ENCODE data around the gene GOLGA6A.

The GOLGA6A gene

DNA sequence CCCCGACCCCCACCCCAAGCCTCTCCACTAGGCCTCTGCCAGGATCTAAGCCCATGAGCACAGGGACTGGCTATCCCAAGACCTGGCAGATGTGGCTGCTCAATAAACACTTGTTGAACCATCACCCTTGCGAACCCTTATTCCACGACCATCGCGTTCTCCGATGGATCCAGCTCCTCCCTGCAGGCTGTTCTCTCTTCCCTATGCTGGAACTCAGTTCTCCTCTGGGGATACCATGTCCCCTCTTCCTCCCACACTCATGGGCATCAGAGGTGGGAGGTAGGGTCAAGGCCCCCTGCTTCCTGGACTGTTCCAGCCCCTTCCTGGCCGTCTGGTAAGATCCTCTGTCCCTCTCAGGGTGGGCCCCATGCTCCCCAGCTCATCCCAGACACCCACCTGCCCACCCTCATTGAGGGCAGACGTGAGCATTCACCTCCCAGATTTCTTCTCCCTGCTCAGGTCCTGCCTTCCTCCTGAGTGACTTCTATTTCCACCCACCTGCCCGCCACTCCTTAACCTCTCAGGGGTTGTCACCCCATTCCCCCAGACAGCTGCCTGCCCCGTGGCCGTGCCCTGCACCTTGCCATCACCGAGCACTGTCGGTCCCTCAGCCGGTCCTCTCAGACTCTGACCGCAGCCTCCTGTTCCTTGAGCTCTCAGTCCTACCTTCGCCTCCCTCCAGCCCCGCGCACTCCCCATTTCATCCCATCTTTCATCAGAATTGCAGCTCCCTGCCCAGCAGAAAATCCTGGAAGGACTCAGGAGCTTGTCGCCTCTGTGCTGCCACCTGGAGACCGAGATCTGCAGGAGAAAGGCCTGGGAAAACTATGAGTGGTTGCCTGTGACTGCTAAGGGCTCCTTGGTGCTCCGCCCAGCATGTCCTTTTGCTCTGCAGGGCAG lies 45.8 kb downstream of the GOLGA6A start:
- no peak for DNase-seq (ENCODE audit: low read depth)

DNA sequence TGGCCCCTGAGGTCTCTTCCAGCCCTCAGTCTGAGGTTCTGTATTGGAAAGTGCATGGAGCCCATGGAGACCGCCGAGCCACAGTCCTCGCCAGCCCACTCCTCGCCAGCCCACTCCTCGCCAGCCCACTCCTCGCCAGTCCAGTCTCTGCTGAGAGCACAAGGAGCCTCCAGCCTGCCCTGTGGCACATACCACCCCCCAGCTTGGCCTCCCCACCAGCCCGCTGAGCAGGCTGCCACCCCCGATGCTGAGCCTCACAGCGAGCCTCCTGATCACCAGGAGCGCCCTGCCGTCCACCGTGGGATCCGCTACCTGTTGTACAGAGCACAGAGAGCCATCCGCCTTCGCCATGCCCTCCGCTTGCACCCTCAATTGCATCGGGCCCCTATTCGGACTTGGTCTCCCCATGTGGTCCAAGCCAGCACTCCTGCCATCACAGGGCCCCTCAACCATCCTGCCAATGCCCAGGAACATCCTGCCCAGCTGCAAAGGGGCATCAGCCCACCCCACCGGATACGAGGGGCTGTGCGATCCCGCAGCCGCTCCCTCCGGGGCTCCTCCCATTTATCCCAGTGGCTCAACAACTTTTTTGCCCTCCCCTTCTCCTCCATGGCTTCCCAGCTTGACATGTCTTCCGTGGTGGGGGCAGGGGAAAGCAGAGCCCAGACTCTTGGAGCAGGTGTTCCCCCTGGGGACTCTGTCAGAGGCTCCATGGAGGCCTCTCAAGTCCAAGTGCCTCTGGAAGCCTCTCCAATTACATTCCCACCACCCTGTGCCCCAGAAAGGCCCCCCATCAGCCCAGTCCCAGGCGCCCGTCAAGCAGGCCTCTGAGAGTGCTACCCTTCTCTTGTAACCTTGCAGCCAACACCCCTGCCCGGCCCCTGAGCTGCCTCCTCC lies 47.0 kb downstream of the GOLGA6A start:
- DNase-seq (ENCODE audit: low read depth), result no peak

DNA sequence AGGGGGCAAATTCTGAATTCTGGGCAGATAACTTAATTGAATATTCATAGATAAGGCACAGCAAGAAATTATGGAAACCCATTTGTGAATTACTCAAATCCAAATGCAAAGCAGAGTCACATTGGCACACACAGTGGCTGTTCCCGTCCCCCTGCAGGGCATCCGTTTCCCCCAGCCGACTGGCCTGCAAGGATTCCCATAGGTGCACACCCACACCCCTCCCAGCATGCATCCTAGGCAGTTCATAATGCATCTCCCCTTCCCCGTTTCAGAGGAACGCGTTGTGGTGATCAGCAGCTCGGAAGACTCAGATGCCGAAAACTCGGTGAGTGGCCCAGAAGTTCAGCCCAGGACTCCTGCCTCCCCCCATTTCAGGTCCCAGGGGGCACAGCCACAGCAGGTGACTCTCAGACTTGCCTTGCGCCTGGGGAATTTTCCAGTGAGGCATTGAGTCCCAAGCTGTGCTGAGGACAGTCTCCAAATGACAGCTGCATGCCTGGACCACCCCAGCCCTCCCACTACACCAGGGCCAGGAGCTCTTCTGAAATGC lies 48.1 kb downstream of the GOLGA6A start:
- DNase-seq (ENCODE audit: low read depth), result no peak

GRCh38 chr15:74032606-74033561 lies 49.5 kb downstream of the GOLGA6A start:
- DNase-seq (ENCODE audit: low read depth), result no peak

GRCh38 chr15:74032046-74032445 lies 50.3 kb downstream of the GOLGA6A start:
- DNase-seq (ENCODE audit: low read depth), result no peak

GRCh38 chr15:74028646-74029045 lies 53.7 kb downstream of the GOLGA6A start:
- DNase-seq (ENCODE audit: low read depth), result no peak

- no peak for DNase-seq (ENCODE audit: low read depth)
Measured at GRCh38 chr15:74027688-74028087, 54.7 kb downstream of the GOLGA6A start.

DNA sequence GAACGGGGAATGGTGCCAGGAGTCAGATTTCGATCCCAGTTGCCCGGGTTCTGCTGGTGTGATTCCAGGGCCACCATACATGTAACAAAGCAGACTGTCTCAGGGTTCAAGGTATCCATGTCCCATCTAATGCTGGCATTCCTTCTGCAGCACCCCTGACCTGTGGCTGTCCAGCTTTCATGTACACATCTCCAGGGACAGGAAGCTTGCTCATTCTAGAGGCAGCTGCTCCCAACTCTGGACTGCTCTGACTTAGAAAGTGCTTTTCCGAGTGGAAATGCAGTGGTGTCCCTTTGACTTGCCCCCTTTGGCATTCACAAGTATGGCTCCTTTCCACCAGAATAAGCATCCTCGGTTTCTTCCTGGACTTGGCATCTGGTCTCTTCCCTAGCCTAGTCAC lies 56.9 kb downstream of the GOLGA6A start:
- no peak for DNase-seq (ENCODE audit: low read depth)

GRCh38 chr15:74024687-74025086 lies 57.7 kb downstream of the GOLGA6A start:
- DNase-seq (ENCODE audit: low read depth), result no peak

DNA sequence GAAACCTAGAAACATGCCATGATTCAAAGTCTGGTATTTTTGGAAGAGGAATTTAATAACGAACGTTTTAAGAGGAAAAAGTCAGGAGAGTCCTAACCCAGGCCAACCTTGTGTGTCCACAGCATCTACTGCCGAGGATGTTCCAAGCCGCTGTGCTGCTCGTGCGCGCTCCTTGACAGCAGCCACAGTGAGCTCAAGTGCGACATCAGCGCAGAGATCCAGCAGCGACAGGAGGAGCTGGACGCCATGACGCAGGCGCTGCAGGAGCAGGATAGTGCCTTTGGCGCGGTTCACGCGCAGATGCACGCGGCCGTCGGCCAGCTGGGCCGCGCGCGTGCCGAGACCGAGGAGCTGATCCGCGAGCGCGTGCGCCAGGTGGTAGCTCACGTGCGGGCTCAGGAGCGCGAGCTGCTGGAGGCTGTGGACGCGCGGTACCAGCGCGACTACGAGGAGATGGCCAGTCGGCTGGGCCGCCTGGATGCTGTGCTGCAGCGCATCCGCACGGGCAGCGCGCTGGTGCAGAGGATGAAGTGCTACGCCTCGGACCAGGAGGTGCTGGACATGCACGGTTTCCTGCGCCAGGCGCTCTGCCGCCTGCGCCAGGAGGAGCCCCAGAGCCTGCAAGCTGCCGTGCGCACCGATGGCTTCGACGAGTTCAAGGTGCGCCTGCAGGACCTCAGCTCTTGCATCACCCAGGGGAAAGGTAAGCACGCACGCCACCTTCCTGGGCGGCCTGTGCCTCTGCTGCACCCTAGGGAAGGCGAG lies 59.5 kb downstream of the GOLGA6A start:
- DNase-seq (ENCODE audit: low read depth), result no peak
